HG03095 (cell line): ENCODE measurements around the gene TM7SF2.
A peak's percentile ranks its signal among the peaks of the same experiment; 100 is the strongest.
"Not testable (repeated sequence)": the region's sequence is repeated elsewhere in the genome, so short reads cannot be mapped to it uniquely, and the experiment has no call there.

Experiments used
- ATAC-seq: cut with Tn5 transposase; IDR thresholded peaks from one replicate; pipeline ENCODE4 v1.9.1; 2021; ENCODE audit warnings: moderate library complexity; ENCODE audit not compliant: unreplicated experiment

The TM7SF2 gene

DNA sequence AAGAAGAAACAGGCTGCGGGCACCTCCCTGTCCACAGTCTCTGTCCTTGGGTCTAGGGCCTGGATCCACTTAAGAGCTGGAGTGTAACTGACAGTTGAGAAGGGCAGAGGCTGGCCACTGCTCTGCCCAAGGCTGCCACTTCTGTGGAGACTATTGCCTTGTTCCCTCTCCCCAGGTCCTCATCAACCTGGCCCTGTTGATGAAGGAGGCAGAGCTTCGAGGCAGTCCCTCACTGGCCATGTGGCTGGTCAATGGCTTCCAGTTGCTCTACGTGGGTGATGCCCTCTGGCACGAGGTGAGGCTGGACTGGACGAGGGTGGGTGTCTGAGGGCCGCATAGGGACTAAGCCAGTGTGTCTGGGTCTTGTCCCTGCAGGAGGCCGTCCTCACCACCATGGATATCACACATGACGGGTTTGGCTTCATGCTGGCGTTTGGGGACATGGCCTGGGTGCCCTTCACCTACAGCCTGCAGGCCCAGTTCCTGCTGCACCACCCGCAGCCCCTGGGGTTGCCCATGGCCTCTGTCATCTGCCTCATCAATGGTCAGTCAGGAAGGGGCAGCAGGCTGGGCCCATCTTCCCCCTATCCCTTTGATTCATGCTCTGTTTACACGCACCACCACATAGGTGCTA lies 3.0 kb downstream of the TM7SF2 start:
- ATAC-seq: no peak

DNA sequence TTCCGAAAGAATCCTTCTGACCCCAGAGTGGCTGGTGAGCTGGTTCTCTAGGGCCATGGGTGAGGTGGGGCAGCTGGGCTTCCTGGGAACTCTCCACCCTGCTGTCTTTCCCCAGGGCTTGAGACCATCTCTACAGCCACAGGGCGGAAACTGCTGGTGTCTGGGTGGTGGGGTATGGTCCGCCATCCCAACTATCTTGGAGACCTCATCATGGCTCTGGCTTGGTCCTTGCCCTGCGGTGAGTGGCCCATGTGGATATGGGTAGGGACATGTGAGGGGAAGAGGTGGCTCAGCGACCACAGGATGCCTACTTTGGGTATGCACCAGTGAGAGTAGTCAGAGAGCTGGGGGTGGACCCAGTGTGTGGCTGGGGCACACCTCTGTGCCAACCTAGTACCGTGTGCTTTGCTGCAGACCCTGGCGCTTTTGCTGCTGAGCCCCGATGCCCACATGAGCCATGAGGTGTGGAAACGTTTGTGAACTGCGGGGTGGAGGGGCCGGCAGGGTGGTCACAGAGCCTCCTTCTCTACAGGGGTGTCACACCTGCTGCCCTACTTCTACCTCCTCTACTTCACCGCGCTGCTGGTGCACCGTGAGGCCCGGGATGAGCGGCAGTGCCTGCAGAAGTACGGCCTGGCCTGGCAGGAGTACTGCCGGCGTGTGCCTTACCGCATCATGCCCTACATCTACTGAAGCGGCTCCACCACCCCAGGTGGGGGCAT lies 3.9 kb downstream of the TM7SF2 start:
- no peak for ATAC-seq

DNA sequence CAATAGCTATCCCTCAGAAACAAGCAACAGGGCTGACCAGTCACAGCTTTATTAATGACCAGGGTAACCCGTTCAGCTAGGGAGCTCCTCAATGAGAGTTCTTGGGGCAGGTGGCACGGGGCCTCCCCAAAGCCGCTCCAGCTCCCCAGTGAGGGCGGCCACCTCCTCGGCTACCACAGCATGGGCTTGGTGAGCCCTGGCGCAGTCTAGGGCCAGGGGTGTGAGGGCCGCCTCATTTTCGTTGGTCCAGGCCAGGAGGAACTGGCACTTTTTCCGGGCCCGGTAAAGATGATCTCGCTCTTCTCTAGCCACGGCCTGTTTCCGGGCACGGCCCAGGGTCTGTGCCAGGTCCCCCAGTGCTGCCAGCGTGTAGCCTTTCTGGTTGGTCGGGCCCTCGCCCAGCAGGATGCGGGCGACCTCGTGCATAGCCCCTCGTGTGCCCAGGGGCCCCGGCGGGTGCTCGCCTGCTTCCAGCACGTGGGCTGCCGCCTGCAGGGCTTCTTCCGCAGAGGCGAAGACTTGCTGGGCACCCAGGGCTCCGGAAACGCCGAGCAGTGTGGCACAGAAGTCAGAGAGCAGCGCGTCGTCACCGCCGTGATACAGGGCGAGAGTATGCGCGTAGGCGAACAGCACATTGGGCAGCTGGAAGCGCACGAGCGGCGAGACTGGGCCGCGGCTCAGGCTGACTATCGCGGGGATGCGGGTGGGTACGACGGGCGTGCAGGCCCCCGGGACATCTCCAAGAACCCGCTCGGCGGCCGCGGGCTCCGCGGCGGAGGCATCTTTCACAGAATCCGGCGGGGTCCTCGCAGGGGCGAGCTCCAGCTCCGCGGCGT lies 4.9 kb downstream of the TM7SF2 start:
- ATAC-seq: no peak

DNA sequence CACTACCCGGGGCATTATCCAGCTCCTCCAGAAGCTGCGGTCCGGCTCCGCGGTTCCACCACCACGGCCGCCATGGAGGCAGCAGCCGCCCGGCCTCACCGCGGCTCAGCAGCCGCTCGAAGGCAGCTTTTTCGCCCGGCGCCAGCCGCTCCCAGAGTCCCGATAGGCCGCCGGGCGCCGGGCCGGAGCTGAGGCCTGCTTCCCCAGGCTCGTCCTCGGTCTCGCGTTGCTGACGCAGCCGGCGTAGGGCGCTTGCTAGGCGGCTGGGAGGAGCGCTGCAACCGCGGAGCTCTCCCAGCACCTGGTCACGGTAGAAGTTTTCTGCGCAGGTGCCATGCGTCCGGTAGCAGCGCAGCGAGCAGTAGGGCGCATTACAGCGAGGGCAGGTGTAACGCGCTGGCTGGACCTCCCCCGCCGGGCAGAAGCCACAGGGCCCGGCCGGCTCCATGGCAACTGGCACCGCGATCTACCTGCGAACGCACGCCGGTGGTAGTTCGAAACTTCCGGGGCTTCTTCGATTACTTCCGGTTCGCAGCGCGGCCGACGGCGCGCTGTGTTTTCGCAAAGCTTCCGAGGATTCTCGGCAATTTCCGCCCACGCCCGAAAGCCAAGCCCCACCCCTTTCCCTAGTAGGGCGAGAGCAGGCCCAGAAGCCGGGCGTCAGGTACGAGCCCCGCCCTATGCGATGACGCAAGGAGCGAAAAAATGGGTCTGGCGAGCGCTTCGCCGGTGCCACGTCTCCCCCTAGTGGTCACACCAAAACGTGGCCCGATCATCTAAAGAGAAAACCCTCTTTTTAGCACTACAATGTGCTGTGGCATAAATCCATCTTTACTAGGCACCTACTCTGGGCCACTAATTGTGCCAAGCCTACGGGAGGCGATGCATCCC lies 5.8 kb downstream of the TM7SF2 start, which contains the start of gene ZNHIT2:
Gene ZNHIT2, minus strand, starts transcription at position 496 of the 891 bp plus-strand sequence. Its CDS starts 48 bp downstream, at position 448.
- peak; percentile 46 for ATAC-seq

DNA sequence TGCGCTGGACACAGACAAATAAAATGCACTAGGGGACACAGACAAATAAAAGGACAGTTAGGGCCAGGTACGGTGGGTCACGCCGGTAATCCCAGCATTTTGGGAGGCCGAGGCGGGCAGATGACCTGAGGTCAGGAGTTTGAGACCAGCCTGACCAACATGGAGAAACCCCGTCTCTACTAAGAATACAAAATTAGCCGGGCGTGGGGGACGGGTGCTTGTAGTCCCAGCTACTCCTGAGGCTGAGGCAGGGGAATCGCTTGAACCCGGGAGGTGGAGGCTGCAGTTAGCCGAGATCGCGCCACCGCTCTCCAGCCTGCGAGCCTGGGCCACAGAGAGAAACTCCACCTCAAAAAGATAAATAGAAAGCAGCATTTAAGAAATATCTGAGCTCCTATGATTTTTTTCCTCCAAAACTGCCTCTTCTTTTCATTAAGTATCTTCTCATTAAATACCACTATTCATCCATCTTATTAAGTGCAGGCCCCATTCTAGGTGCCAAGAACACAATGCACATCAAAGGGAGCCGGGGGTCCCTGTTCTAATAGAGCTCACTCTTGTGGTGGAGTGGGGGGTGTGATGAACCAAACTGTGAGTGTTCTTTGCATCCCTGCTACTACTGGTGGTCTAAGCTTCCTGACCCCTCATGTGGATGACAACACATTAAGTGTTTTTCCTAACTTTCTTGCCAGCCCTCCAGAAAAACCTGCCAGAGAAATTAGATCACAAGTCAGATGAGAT lies 6.6 kb downstream of the TM7SF2 start:
- ATAC-seq: no peak

DNA sequence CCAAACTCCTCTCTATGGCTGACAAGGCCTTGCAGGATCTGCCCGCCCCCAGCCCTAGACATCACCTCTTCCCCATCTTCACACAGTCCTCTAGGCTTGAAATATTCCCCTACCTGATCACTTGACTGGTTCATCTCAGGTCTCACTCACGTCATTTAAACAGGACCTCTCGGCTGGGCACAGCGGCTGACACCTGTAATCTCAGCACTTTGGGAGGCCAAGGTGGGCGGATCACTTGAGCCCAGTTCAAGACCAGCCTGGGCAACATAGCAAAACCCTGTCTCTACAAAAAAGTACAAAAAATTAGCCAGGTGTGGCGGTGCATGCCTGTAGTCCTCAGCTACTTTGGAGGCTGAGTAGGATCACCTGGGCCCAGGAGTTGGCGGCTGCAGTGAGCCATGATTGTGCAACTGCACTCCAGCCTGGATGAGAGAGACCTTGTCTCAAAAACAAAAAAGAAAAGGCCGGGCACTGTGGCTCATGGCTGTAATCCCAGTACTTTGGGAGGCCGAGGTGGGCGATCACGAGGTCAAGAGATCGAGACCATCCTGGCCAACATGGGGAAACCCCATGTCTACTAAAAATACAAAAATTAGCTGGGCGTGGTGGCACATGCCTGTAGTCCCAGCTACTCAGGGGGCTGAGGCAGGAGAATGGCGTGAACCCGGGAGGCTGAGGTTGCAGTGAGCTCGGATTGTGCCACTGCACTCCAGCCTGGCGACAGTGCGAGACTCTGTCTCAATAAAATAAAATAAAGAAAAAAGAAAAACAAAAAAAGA lies 7.4 kb downstream of the TM7SF2 start:
- not testable (repeated sequence) for ATAC-seq

DNA sequence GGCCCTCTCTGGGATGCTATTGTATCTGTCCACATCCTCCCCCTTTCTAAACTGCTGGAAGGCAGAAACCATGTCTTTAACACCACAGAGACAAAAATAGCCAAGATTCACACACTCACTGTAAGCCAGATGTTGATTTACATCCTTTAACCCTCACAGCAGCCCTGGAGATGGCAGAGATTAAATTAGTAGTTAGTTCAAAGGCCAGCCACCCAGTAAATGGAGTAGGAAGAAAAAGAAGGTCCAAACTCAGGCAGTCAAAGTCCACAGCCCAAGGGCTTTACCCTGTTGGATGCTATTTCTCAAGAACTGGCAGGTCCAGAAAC lies 8.0 kb downstream of the TM7SF2 start:
- ATAC-seq: no peak

DNA sequence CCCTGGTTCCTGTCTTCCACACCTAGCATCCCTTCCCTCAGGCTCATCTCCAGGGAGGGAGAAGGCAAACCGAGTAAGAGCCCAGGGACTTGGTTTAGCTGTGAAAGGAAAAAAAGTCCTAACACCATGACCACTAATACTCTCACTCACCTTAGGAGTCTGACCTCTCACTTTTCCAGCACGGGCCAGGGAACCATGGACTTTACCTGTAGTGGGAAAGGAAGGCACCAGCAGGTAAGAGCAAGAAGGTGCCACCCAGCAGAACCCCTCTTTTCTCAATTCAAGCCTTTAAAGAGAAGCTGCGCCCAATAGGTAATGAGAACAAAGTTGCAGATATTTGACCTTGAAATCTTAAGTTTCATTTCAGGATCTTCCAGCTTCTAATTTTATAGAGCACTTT lies 9.2 kb downstream of the TM7SF2 start:
- no peak for ATAC-seq

DNA sequence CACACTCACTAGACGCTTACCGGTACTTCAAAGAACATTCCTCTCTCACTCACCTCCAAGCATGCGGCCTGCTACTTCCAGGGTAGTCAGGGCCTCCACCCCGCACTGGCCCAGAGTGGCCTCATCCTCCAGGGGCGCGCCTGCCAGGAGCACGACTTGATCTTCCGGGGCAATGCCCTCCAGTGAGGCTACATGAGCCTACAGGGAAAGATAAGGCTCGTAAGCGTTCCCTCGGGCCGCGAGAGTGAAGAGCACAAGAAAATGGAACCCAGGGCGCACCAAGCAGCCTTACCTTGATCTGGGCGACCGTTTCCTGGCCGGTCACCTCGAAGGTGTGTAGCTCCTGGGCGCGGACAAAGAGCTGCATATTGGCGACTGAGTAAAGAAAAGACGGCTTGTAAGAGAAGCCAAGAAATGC lies 9.8 kb downstream of the TM7SF2 start:
- ATAC-seq: no peak

DNA sequence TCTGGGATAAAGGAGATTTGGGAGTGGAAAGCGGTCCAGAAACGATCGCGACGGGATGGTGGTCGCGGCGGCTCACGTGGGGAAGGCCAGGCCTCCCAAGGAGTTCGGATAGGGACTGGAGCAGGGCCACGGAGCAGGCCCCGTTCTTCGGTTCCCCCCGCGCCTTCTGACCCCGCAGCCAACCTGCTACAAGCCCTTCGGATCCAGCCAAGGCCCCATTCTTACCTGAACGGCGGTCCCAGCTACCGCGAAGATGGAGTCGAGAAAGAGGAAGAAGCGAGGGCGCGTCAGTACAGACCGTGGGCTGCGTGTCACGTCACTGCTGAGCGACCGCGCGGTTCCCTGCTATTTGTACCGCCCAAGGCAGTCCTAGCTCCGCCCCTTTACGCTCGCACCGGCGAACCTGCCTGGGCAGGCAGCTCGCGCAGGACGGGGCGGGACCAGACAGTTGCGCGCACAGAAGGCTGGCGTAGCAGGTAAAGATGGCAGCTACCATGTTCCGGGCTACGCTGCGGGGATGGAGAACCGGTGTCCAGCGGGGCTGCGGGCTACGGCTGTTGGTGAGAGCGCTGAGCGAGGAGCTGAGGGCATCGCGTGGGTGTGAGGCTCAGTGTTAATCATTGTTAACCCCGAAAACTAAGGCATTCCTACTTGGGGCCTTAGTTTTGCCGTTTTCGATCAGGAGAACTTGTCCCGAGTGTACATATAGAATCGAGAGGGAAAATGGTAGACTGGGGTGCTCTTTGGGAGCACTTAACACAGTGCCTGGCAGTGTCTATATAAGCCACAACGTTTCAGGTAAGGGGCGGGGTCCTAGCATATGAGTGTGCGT lies 10.4 kb downstream of the TM7SF2 start, which contains the start of the genes FAU and MRPL49:
Gene FAU, minus strand, starts transcription at position 270 of the 832 bp plus-strand sequence. CDS start 321 bp downstream, outside the sequence.
Gene MRPL49, plus strand, starts transcription at position 457 of the 832 bp plus-strand sequence. Its CDS starts 26 bp downstream, at position 483.
- peak; percentile 67 for ATAC-seq

DNA sequence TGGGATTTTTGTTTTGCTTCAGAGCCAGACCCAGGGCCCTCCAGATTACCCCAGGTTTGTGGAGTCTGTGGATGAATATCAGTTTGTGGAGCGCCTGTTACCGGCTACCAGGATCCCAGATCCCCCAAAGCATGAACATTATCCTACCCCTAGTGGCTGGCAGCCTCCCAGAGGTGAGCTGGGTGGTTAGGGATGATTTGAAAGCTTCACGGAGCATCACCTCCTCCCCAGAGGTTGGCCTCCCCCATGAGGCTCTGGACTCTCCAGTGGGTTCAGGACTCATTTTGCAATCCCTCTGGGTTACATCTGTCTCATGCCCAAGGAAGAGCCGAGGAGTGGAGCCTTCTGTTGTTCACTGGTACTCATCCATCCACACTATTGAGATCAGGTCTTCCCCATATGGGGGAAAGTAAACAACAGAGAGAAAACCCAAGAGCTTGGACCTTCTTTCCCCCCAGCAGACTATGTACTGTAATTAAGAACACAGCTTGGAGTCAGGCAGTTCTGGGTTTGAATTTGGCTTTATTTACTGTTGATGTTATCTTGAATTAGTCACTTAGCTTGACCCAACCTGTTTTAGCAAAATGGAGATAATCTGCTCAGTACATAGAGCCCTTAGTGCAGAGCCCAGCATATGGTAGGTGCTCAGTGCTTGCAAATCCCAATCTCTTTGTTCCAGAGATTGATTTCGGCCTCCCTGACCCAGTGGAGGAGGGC lies 13.0 kb downstream of the TM7SF2 start:
- no peak for ATAC-seq

DNA sequence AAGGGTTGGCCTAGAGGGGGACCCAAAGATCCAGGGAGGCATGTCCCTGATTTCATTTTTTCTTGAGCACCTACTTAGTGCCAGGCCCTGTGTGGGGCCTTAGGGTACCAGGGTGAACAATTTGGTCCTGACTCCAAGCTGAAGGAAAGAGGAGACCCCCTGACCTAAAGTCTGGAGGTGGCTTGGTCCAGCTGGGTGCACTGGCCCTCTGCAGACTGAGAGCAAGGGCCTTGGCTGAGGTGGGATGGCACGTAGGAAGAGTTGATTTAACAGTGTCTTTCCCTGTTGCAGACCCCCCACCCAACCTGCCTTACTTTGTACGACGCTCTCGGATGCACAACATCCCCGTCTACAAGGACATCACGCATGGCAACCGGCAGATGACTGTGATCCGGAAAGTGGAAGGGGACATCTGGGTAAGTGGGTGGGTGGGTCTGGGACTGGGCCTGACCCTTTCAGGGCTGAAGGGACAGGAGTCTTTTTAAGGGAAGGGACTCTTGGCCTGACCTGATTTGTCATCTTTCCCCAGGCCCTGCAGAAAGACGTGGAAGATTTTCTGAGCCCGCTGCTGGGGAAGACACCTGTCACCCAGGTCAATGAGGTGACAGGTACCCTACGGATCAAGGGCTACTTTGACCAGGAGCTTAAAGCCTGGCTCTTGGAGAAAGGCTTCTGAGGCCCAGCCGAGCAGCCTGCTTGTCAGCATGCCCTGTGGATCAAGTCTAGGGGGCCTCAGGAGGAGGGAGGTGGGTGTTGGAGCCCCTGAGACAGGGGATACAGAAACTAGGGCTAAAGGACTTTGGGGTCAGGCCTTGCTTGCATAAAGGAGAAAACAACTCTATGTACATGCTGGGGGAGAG lies 13.8 kb downstream of the TM7SF2 start:
- ATAC-seq: no peak

DNA sequence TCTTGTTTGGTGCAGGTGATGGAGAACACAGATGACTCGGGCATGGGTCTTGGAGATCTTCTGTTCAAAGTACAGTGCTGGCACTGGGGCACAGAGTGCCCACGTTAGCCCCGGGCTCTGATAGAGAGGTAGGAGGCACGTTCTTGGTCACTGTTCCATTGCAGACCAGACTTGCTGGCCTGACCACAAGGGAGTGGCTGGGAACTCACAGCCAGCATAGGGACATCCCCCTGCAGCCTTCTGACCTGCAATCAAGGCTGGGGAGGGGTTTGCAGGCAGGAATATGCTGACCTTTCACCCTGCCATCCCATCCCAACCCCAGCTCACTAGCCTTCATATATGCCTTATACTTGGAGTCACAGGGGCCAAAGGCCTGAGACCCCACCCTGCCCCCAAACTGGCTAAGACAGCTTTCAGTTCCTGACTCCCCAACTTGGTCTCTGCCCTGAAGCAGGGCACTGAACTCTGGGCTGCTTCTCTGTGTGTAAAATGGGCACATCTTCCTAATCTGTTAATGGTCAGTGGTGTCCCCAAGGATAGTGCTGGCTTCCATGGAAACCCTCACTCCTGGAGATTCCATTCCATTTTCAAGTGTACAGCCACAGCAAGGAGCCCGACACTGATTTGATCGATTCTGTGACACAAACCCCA lies 15.1 kb downstream of the TM7SF2 start:
- ATAC-seq: no peak

DNA sequence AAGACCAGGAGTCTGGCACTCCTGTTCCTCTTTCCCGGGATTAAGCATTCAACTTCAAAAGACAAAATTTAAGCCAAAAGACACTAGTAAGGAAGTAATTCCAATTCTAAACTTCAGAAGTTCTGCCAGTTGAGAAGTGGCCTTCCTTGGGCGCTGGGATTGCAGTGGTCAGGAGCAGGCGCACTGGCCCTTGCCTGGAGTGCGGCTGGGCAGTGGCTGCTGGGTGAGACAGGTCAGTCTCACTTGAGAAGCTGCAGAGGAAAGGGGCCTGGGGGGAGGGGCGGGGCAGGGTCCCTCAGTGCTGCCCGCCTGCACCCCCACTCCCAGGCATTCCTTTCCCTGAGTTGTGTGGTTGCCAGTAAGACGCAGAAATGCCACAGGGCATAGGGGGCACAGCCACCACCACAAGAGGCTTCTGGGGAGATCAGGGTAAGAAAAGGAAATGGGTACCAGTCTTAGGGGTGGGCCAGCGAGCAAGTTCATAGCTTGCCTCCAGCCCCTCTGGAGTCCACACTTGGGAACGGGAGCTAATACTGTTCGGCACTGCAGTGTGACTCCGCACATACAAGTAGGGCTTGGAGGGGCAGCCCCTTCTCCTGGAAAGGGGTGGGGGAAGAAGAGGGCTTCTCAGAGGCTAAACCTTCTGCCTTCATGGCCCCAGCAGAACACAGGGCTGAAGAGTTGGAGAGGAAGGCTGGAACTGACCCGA lies 16.0 kb downstream of the TM7SF2 start:
- ATAC-seq: no peak
